HG03460 (cell line): ENCODE results near the gene MECP2.
"Not testable (repeated sequence)": the region's sequence is repeated elsewhere in the genome, so short reads cannot be mapped to it uniquely, and the experiment has no call there.

Source experiments
- ATAC-seq: cut with Tn5 transposase; IDR thresholded peaks from one replicate; pipeline ENCODE4 v1.9.1; 2021; ENCODE audit not compliant: unreplicated experiment

The MECP2 gene

GRCh38 chrX:154097589-154098541 is at the start of gene MECP2:
TSS of gene MECP2 (minus strand) at chrX:154097717.
- ATAC-seq: peak; percentile 79

- ATAC-seq: not testable (repeated sequence)
These were observed 46.5 kb upstream of the MECP2 start, which contains the start of gene OPN1LW for GRCh38 chrX:154144010-154144409. TSS of gene OPN1LW (plus strand) at chrX:154144243. CDS start at chrX:154144284, 41 bp downstream.

- ATAC-seq: no peak
These were observed 45.6 kb upstream of the MECP2 start for GRCh38 chrX:154142950-154143745.

GRCh38 chrX:154142386-154142785 is 44.9 kb upstream of the MECP2 start:
- no peak for ATAC-seq

GRCh38 chrX:154140742-154141141 is 43.2 kb upstream of the MECP2 start:
- ATAC-seq: no peak

GRCh38 chrX:154140206-154140605 is 42.7 kb upstream of the MECP2 start:
- ATAC-seq: no peak

GRCh38 chrX:154138857-154139256 is 41.3 kb upstream of the MECP2 start:
- no peak for ATAC-seq

- ATAC-seq: no peak
These were observed 39.2 kb upstream of the MECP2 start for GRCh38 chrX:154136627-154137161.

- no peak for ATAC-seq
These were observed 38.1 kb upstream of the MECP2 start for GRCh38 chrX:154135458-154136229.

GRCh38 chrX:154132366-154132765 is 34.8 kb upstream of the MECP2 start:
- no peak for ATAC-seq

GRCh38 chrX:154131955-154132354 is 34.4 kb upstream of the MECP2 start:
- no peak for ATAC-seq

- no peak for ATAC-seq
These were observed 28.6 kb upstream of the MECP2 start for GRCh38 chrX:154126101-154126500.

- ATAC-seq: no peak
These were observed 28.0 kb upstream of the MECP2 start for GRCh38 chrX:154125391-154126040.

GRCh38 chrX:154123241-154124219 is 26.0 kb upstream of the MECP2 start:
- ATAC-seq: no peak

- ATAC-seq: no peak
These were observed 24.4 kb upstream of the MECP2 start for GRCh38 chrX:154121961-154122360.

GRCh38 chrX:154121207-154121606 is 23.7 kb upstream of the MECP2 start:
- no peak for ATAC-seq

GRCh38 chrX:154120567-154120966 is 23.1 kb upstream of the MECP2 start:
- no peak for ATAC-seq

GRCh38 chrX:154117566-154117965 is 20.0 kb upstream of the MECP2 start:
- ATAC-seq: no peak
